IMR-90 (cell line): ENCODE results near the gene CYP20A1. TPM values are rescaled to one million over a fixed set of nuclear protein-coding genes. Genes with fewer than 3 reads are reported as not detected.

ENCODE experiments used
- ATAC-seq: fragments of 200-7000 bp; cut with Tn5 transposase; 2 replicates; pipeline ENCODE4 v1.9.1; 2020; ENCODE audit warnings: low read depth, mild to moderate bottlenecking, moderate library complexity
- BruUV-seq: library from RNA; stranded (reverse); fragments of 400-500 nt; replicated peaks from 2 replicates; lab custom pipeline; 2021; lab: Mats Ljungman, UMichigan
- CTCF ChIA-PET: fragments of 300-600 bp; formaldehyde crosslinking; extraction: SDS; loops from one replicate; lab custom pipeline; 2021; ENCODE audit warnings: antibody characterized with exemption; lab: Yijun Ruan, JAX
- POLR2A ChIA-PET: fragments of 300-600 bp; sonication (Branson Sonifier 250); formaldehyde crosslinking; loops from one replicate; lab custom pipeline; 2022; ENCODE audit warnings: antibody characterized with exemption; ENCODE audit not compliant: unreplicated experiment; lab: Charles Lee
- DNase-seq: peaks from one replicate; pipeline ENCODE4 v3.0.0; 2013
- H2AFZ ChIP-seq: replicated peaks from 2 replicates; pipeline ENCODE3; 2013; ENCODE audit warnings: low read length, mild to moderate bottlenecking; ENCODE audit not compliant: poor library complexity
- H2AK5ac ChIP-seq: 2 replicates; pipeline ENCODE4 v1.6.1; 2013; ENCODE audit warnings: low read depth, low read length, inconsistent platforms
- H2AK9ac ChIP-seq: replicated peaks from 2 replicates; pipeline ENCODE3; 2013; ENCODE audit warnings: mild to moderate bottlenecking, low read depth, low read length, moderate library complexity; ENCODE audit not compliant: poor library complexity
- H2BK120ac ChIP-seq: 2 replicates; pipeline ENCODE4 v1.6.1; 2013; ENCODE audit warnings: low read depth, low read length, inconsistent platforms
- H2BK15ac ChIP-seq: 3 replicates; pipeline ENCODE4 v1.6.1; 2013; ENCODE audit warnings: low read depth, low read length, inconsistent platforms
- H2BK20ac ChIP-seq: 2 replicates; pipeline ENCODE4 v1.6.1; 2013; ENCODE audit warnings: low read depth, mild to moderate bottlenecking, inconsistent platforms, low read length, moderate library complexity
- H2BK5ac ChIP-seq: 2 replicates; pipeline ENCODE4 v1.6.1; 2013; ENCODE audit warnings: mild to moderate bottlenecking, low read depth, low read length, inconsistent platforms; ENCODE audit not compliant: poor library complexity, severe bottlenecking
- H3K14ac ChIP-seq: replicated peaks from 2 replicates; pipeline ENCODE4 v1.6.1; 2013; ENCODE audit warnings: low read depth, low read length, inconsistent platforms
- H3K18ac ChIP-seq: 2 replicates; pipeline ENCODE4 v1.6.1; 2013; ENCODE audit warnings: low read depth, low read length, control low read depth
- H3K23ac ChIP-seq: 2 replicates; pipeline ENCODE4 v1.6.1; 2013; ENCODE audit warnings: low read depth, low read length, inconsistent platforms
- H3K27ac ChIP-seq: 2 replicates; pipeline ENCODE4 v1.5.1; 2013; ENCODE audit warnings: mild to moderate bottlenecking, control low read depth, low read length; ENCODE audit not compliant: insufficient read depth
- H3K27me3 ChIP-seq: 2 replicates; pipeline ENCODE4 v1.6.1; 2013; ENCODE audit warnings: low read length; ENCODE audit not compliant: control insufficient read depth, insufficient read depth
- H3K36me3 ChIP-seq: 2 replicates; pipeline ENCODE4 v1.6.1; 2013; ENCODE audit warnings: low read length, mixed read lengths; ENCODE audit not compliant: control insufficient read depth, insufficient read depth
- H3K4ac ChIP-seq: 2 replicates; pipeline ENCODE4 v1.6.1; 2013; ENCODE audit warnings: low read depth, low read length, inconsistent platforms
- H3K4me1 ChIP-seq: 2 replicates; pipeline ENCODE4 v1.6.1; 2013; ENCODE audit warnings: low read length, mixed read lengths; ENCODE audit not compliant: control insufficient read depth, insufficient read depth
- H3K4me2 ChIP-seq: 2 replicates; pipeline ENCODE4 v1.6.1; 2013; ENCODE audit warnings: low read depth, mild to moderate bottlenecking, control low read depth, low read length, moderate library complexity
- H3K4me3 ChIP-seq: 2 replicates; pipeline ENCODE4 v1.5.1; 2013; ENCODE audit warnings: low read depth, mild to moderate bottlenecking, control low read depth, low read length, moderate library complexity; ENCODE audit not compliant: insufficient read depth
- H3K56ac ChIP-seq: 2 replicates; pipeline ENCODE4 v1.6.1; 2013; ENCODE audit warnings: low read length, inconsistent platforms; ENCODE audit not compliant: insufficient read depth; ENCODE audit errors: extremely low read depth
- H3K79me1 ChIP-seq, 2 experiments: 2 replicates each; pipeline ENCODE4 v1.6.1; 2013; ENCODE audit warnings: low read length in 2 of 2, inconsistent platforms in 1 of 2, low read depth in 1 of 2
- H3K9ac ChIP-seq: 2 replicates; pipeline ENCODE4 v1.6.1; 2013; ENCODE audit warnings: low read depth, low read length, control low read depth
- H3K9me1 ChIP-seq: 2 replicates; pipeline ENCODE4 v1.6.1; 2013; ENCODE audit warnings: low read length, inconsistent platforms; ENCODE audit not compliant: insufficient read depth
- H3K9me3 ChIP-seq: 2 replicates; pipeline ENCODE4 v1.6.1; 2013; ENCODE audit warnings: low read length; ENCODE audit not compliant: control insufficient read depth, insufficient read depth
- H4K20me1 ChIP-seq: 2 replicates; pipeline ENCODE4 v1.6.1; 2013; ENCODE audit warnings: low read length, inconsistent platforms; ENCODE audit not compliant: insufficient read depth
- H4K5ac ChIP-seq: 2 replicates; pipeline ENCODE4 v1.6.1; 2013; ENCODE audit warnings: mild to moderate bottlenecking, low read depth, low read length, control low read depth
- H4K8ac ChIP-seq, 2 experiments: 2 replicates each; pipeline ENCODE4 v1.6.1; 2013; ENCODE audit warnings: low read depth in 2 of 2, low read length in 2 of 2, control low read depth in 1 of 2, inconsistent platforms in 1 of 2
- H4K91ac ChIP-seq: 2 replicates; pipeline ENCODE4 v1.6.1; 2013; ENCODE audit warnings: low read depth, low read length, inconsistent platforms; ENCODE audit not compliant: insufficient read depth
- CEBPB ChIP-seq: IDR thresholded peaks from 2 replicates; pipeline ENCODE4 v1.6.1; 2012; ENCODE audit warnings: low read depth, low read length, improper control_type of control experiment
- MAFK ChIP-seq: IDR thresholded peaks from 2 replicates; pipeline ENCODE4 v1.6.1; 2012; ENCODE audit warnings: low read depth, low read length, improper control_type of control experiment
- MAZ ChIP-seq: IDR thresholded peaks from 2 replicates; pipeline ENCODE4 v1.6.1; 2012; ENCODE audit warnings: low read depth, mild to moderate bottlenecking, low read length, improper control_type of control experiment, moderate library complexity, borderline replicate concordance
- RFX5 ChIP-seq: IDR thresholded peaks from 2 replicates; pipeline ENCODE4 v1.8.0; 2012; ENCODE audit warnings: low read depth, mild to moderate bottlenecking, low read length, moderate library complexity
- WGBS, 2 experiments: methylation state at CpG; one replicate each; pipeline versions ENCODE4 v1.1.5 to v1.1.7; 2013; ENCODE audit warnings: missing lambda C conversion rate in 2 of 2; ENCODE audit not compliant: insufficient read length in 1 of 2; ENCODE audit errors: extremely low coverage in 2 of 2; 5-methylcytosine and 5-hydroxymethylcytosine counted together
- dilution Hi-C: fragments of 300-500 bp; cut with HindIII; formaldehyde crosslinking; loops from one replicate; pipeline ENCODE4 v1.14.3; 2018; ENCODE audit warnings: low sequenced_read_pairs; ENCODE audit not compliant: unreplicated experiment
- in situ Hi-C: fragments of 300-500 bp; cut with MboI; formaldehyde crosslinking; loops from 3 replicates; pipeline ENCODE4 v1.14.3; 2019; ENCODE audit warnings: low sequenced_read_pairs, inconsistent platforms, mixed read lengths
- intact Hi-C: fragments of 100-400 bp; cut with micrococcal nuclease; formaldehyde crosslinking; loops from 2 replicates; pipeline ENCODE4 v1.10.0; 2022
- polyA plus RNA-seq, 3 experiments: library from polyadenylated mRNA; depleted of rRNA; stranded (reverse); fragments of >200 nt; gene quantifications; 2 replicates each; pipeline ENCODE4 v1.2.3, GENCODE V29; 2012; ENCODE audit warnings: low replicate concordance in 1 of 3
- total RNA-seq: library from RNA; depleted of rRNA; stranded (reverse); fragments of >200 nt; gene quantifications from 2 replicates; pipeline ENCODE4 v1.2.3, GENCODE V29; 2012
- TF ChIP-seq, protein P1 (sequence below): fragments of 150-350 bp; IDR thresholded peaks from 2 replicates; pipeline ENCODE4 v1.6.1; 2016; ENCODE audit warnings: low read depth, mild to moderate bottlenecking, low read length, moderate library complexity, borderline replicate concordance

Gene CYP20A1
- total and polyA plus RNA-seq, 2 of the 4 experiments (the other 2 are of a cell fraction): 7.0 to 16.8 TPM

GRCh38 chr2:203327582-203327900 is 88.7 kb downstream of the CYP20A1 start:
- Histone ChIP-seq H3K4me1 (peaks cover 1% of the 10 kb centered on the region; the same call in 1 of the 2 replicates), H4K20me1 (peaks cover 12% of the 10 kb centered on the region; the same call in 1 of the 2 replicates), H3K9me1 (no peaks in the 10 kb centered on the region), H3K27me3 (no peaks in the 10 kb centered on the region), H3K4ac (peak overlapping the region; percentile 85), H3K9ac (peak overlapping the region; percentile 80), H3K4me3 (peak overlapping the region; percentile 92), H3K18ac (peak overlapping the region; percentile 39), H4K5ac (peak overlapping the region; percentile 63), H3K23ac (peak overlapping the region; percentile 98), H3K14ac (peak overlapping the region; percentile 93), H2AK9ac (peak overlapping the region; percentile 56), H4K8ac (peak overlapping the region; percentile 80 to 88), H3K56ac (peak overlapping the region; percentile 53), H2BK20ac (0 out of 2 replicates have a peak overlapping the region, but pooled peaks have one; percentile 15), H2AK5ac (no peak overlapping the region), H3K9me3 (no peaks in the 10 kb centered on the region), H2AFZ (peak overlapping the region; percentile 89), H2BK5ac (peak overlapping the region; percentile 64), H3K27ac (peak overlapping the region; percentile 75), H2BK120ac (peak overlapping the region; percentile 54; the same call in 1 of the 2 replicates), H3K79me1 (peaks cover 3 to 26% of the 10 kb centered on the region in 2 experiments; a peak in 3 of 4 replicates), H4K91ac (peak overlapping the region; percentile 49), H3K36me3 (no peaks in the 10 kb centered on the region), H3K4me2 (peak overlapping the region; percentile 81), H2BK15ac (peak overlapping the region; percentile 72; the same call in 2 of the 3 replicates)
- ChIA-PET POLR2A (no interaction called here), CTCF (no interaction called here)
- BruUV-seq: no TSS peak
- dilution Hi-C loops: no loop called here
- ATAC-seq: peak; percentile 4
- DNase-seq: no peak
- TF ChIP-seq MAZ: no peak
- no peak for TF ChIP-seq RFX5
- TF ChIP-seq MAFK: no peak
- TF ChIP-seq, protein P1, sequence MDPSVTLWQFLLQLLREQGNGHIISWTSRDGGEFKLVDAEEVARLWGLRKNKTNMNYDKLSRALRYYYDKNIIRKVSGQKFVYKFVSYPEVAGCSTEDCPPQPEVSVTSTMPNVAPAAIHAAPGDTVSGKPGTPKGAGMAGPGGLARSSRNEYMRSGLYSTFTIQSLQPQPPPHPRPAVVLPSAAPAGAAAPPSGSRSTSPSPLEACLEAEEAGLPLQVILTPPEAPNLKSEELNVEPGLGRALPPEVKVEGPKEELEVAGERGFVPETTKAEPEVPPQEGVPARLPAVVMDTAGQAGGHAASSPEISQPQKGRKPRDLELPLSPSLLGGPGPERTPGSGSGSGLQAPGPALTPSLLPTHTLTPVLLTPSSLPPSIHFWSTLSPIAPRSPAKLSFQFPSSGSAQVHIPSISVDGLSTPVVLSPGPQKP: no peak
- no peak for TF ChIP-seq CEBPB
- in situ Hi-C loops: no loop called here
- intact Hi-C loops: loop anchor here (5.0 to 10.0 kb wide), 2 partner anchors 125 to 487 kb away; no protein-coding TSS in a partner anchor
- WGBS, 2 experiments: 0% methylated on average over 1 of the region's 7 CpGs; no CpG with 5 or more reads in 1 of the 2 experiments
